Choroid plexus epithelial cell (primary cell): ENCODE results near the gene SPEM2.

Experiments used
- DNase-seq: peaks from one replicate; pipeline ENCODE4 v3.0.0-alpha.2; 2010; ENCODE audit warnings: low read depth
- H3K4me3 ChIP-seq: 2 replicates; pipeline ENCODE4 v1.5.1; 2011; ENCODE audit warnings: low read depth, mild to moderate bottlenecking, control low read depth, low read length, moderate library complexity
- CTCF ChIP-seq: conservative IDR thresholded peaks from 2 replicates; pipeline ENCODE4 v1.5.1; 2011; ENCODE audit warnings: low read depth, mild to moderate bottlenecking, control low read depth, inconsistent platforms, low read length, moderate library complexity

The SPEM2 gene

DNA sequence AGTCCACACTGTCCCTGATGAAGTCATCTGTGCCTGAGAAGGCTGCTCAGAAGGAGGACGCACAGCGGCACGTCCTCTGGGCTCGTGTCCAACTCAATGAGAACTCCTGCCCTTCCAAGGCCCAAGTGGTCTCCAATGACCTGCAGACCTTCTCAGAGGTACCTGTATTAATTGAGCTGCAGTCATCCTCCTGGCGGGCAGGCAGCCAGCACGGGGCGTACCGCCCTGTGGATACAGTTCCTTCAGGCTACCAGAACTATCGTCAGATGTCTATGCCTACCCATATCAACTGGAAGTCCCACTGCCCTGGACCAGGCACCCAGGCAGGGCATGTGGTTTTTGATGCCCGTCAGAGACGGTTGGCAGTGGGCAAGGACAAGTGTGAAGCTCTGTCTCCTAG, 6.9 kb downstream of the SPEM2 start:
- no peak for TF ChIP-seq CTCF
- H3K4me3 ChIP-seq, result no peak overlapping the region
- DNase-seq, result no peak

DNA sequence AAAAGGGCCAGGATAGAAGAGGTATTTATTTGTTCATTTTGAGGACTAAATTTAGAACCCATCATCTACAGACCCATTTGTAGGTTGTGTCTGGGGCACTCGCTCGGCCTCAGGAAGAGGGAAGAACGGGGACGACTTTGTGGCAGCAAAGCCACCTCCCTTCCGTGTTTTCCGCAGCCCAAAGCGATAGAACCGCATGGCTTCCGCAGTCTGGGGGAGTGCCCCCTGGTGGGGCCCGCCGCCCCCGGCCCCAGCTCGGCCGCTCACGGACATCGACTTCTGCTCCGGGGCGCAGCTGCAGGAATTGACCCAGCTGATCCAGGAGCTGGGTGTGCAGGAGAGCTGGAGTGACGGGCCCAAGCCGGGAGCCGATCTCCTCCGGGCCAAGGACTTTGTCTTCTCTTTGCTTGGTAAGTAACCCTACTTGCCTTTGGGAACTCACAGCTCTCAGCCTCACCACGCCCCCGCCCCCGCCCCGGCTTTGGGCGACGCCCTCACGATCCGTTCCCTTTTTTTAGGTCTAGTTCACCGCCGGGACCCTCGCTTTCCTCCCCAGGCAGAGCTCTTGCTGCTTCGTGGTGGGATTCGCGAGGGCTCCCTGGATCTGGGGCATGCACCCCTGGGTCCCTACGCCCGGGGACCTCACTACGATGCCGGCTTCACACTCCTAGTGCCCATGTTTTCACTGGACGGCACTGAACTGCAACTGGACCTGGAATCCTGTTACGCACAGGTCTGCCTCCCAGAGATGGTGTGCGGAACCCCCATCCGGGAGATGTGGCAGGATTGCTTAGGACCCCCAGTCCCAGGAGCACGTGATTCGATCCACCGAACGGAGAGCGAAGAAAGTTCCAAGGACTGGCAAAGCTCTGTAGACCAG, 10.5 kb downstream of the SPEM2 start:
- peak overlapping the region; percentile 58 for H3K4me3 ChIP-seq
- no peak for TF ChIP-seq CTCF
- no peak for DNase-seq

GRCh38 chr17:7436556-7437368, 11.3 kb downstream of the SPEM2 start:
- H3K4me3 ChIP-seq, result peak overlapping the region; percentile 39
- TF ChIP-seq CTCF, result peak; percentile 47
- DNase-seq, result peak; percentile 72

DNA sequence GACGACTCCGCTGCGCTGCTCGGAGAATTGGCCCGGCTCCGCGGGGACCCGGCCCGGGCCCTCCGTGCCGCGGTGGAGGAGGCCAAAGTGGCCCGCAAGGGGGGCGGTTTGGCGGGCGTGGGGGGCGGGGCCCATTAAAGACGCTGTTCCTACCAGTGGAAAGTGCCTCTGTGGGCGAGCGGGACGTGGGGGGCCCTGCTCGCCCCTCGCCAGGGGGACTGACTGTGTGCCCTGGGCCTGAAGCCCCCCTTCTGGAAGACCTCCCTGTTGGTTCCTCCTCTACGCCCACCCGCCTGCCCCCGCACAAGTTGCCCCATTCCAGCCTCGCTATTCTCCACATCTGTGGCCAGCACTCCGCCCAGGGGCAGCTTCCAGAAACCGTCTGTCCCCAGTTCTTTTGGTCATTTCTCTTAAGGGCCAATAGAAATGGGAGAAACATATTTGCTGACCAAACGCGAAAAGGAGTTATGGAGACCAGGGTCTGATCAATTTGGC, 12.0 kb downstream of the SPEM2 start:
- no peak for DNase-seq
- no peak for TF ChIP-seq CTCF
- peak overlapping the region; percentile 42 for H3K4me3 ChIP-seq

- H3K4me3 ChIP-seq, result peak overlapping the region; percentile 42
- TF ChIP-seq CTCF, result no peak
- DNase-seq, result no peak
Observed at GRCh38 chr17:7437950-7438614, 12.7 kb downstream of the SPEM2 start.

GRCh38 chr17:7438656-7439460, 13.4 kb downstream of the SPEM2 start:
- no peak for DNase-seq
- peak overlapping the region; percentile 42 for H3K4me3 ChIP-seq
- no peak for TF ChIP-seq CTCF
